ENCODE measurements around the gene GNAI2.
"Not testable (repeated sequence)": the region's sequence is repeated elsewhere in the genome, so short reads cannot be mapped to it uniquely, and the experiment has no call there.

GNAI2 gene

DNA sequence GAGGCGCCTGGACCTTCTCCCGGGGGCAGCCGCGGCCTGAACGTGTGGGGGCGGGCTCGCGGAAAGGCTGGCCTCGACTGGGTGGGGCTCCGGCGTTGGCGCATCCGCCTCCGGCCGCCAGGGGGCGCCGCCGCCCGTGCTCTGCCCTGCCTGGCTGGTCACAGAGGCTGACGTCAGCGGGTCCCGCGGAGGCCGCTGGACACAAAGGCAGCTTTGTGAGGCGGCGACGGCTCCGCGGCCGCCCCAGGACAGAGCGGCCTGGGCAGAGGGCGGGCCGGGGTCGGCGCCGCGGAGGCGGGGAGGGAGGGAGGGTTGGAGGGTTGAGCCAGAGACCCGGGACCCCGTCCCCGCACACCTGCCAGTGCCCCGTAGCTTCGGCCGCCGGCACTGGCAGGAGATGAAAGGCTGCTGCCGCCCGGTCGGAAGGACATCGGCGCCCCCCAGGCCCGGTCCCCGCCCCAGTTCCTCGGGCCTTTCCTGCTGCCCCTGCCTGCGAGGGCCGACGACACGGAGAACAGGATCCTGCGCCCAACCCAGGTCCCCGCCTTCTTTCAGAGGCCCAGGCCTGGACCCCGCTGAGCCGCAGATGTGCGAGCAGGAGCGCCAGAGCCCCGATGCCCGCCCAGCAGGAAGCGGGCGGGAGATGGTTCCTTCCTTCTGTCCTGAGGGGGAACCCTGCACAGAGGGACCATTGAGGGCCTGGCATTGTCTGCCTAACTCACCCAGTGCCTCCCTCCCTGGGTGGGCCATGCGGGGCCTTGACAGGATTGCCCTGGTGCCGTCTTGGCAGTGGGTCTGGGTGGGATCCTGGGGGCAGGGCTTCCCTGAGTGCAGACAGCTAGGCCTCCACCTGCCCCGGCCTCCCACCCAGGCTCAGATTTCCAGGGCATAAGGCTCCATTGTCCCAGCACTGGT, 24.3 kb downstream of the GNAI2 start:
- H3K4me1 Mint-ChIP-seq = peaks cover 55% of the 10 kb centered on the region
- no peaks in the 10 kb centered on the region for H3K27me3 Mint-ChIP-seq (ENCODE audit: low read depth)
- H3K9me3 Mint-ChIP-seq = no peaks in the 10 kb centered on the region
- H3K27ac Mint-ChIP-seq = peak overlapping the region; percentile 97 to 99 (median 99)
- TF ChIP-seq, protein P1, sequence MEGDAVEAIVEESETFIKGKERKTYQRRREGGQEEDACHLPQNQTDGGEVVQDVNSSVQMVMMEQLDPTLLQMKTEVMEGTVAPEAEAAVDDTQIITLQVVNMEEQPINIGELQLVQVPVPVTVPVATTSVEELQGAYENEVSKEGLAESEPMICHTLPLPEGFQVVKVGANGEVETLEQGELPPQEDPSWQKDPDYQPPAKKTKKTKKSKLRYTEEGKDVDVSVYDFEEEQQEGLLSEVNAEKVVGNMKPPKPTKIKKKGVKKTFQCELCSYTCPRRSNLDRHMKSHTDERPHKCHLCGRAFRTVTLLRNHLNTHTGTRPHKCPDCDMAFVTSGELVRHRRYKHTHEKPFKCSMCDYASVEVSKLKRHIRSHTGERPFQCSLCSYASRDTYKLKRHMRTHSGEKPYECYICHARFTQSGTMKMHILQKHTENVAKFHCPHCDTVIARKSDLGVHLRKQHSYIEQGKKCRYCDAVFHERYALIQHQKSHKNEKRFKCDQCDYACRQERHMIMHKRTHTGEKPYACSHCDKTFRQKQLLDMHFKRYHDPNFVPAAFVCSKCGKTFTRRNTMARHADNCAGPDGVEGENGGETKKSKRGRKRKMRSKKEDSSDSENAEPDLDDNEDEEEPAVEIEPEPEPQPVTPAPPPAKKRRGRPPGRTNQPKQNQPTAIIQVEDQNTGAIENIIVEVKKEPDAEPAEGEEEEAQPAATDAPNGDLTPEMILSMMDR (IDR thresholded peaks at IDR 0.05; ENCODE audit: unreplicated experiment in 3 of 3) = peak; percentile 96 to 98 (median 96)
- peaks cover 16% of the 10 kb centered on the region for H3K36me3 Mint-ChIP-seq (ENCODE audit: low read depth)
- peak overlapping the region; percentile 79 to 87 (median 87) for H3K4me3 Mint-ChIP-seq

DNA sequence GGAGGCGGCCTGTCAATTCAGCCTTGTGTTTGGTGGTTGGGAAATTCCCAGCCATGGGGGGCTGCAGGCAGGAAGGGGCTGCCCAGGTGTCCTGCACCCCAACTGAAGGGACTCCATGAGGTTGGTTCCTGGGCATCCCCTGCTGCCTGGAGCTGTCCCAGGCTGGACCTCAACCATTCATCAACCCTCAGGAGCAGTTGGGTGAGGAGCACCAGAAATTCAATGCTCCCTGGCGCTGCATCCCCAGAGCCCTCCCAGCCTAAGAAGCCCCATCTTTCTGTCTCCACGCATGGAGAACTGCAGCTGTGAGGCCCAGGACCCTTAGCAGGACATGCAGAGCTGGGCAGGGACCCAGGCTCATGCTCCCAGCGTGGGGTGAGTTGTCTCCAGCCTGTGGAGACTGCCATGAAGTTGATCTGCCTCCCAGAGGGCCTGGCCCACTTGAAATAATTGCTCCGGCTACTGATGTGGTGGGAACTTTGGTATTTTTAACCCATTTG, 25.0 kb downstream of the GNAI2 start:
- Mint-ChIP-seq H3K9me3 (no peaks in the 10 kb centered on the region), H3K27me3 (ENCODE audit: low read depth) (no peaks in the 10 kb centered on the region), H3K36me3 (ENCODE audit: low read depth) (peaks cover 16% of the 10 kb centered on the region), H3K27ac (peak overlapping the region; percentile 97 to 99 (median 99)), H3K4me1 (peaks cover 60% of the 10 kb centered on the region), H3K4me3 (peak overlapping the region; percentile 74 to 86 (median 80))
- TF ChIP-seq, protein P1 (IDR thresholded peaks at IDR 0.05; ENCODE audit: unreplicated experiment in 3 of 3) = no peak

DNA sequence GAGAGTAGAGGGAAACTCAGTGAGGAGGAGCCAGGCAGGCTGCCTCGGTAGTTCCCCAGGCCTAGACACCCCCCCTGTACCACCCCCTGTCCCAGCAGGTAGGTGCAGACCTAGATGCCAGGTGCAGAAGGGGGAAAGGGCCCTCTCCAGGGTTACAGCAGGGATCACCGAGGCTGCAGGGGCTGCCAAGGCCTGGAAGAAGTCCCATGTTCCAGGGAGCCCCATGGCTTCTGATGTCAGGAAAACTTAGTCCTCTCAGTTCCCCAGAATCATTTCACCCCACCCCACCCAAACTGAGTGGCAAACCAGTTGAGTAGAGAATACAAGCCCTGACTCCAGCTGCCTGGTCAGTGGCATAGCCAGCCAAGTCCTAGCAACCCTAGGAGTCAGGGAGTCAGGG, 25.5 kb downstream of the GNAI2 start:
- no peaks in the 10 kb centered on the region for H3K27me3 Mint-ChIP-seq (ENCODE audit: low read depth)
- H3K27ac Mint-ChIP-seq = peak overlapping the region; percentile 97 to 99 (median 99)
- TF ChIP-seq, protein P1 (IDR thresholded peaks at IDR 0.05; ENCODE audit: unreplicated experiment in 3 of 3) = no peak
- peaks cover 11% of the 10 kb centered on the region for H3K36me3 Mint-ChIP-seq (ENCODE audit: low read depth)
- no peaks in the 10 kb centered on the region for H3K9me3 Mint-ChIP-seq
- H3K4me1 Mint-ChIP-seq = peaks cover 63% of the 10 kb centered on the region
- peak overlapping the region; percentile 74 to 86 (median 80) for H3K4me3 Mint-ChIP-seq

DNA sequence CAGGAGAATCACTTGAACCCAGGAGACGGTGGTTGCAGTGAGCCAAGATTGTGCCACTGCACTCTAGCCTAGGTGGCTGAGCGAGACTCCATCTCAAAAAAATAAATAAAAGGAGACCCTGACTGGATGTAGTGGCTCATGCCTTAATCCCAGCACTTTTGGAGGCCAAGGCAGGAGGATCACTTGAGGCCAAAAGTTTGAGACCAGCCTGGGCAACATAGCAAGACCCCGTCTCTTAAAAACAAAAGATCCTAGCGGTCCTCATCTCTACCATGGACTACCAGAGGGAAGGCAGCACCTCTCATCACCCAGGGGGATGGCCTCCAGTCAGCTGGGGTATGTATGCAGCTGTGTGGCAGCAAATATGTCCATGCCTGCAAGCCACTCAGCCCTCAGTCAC, 26.2 kb downstream of the GNAI2 start:
- not testable (repeated sequence) for H3K36me3 Mint-ChIP-seq (ENCODE audit: low read depth); H3K9me3 Mint-ChIP-seq; H3K27me3 Mint-ChIP-seq (ENCODE audit: low read depth)
- Mint-ChIP-seq H3K4me1 (peaks cover 69% of the 10 kb centered on the region), H3K27ac (peak overlapping the region; percentile 97 to 99 (median 99)), H3K4me3 (peak overlapping the region in 2 of 3 experiments; percentile 59)

DNA sequence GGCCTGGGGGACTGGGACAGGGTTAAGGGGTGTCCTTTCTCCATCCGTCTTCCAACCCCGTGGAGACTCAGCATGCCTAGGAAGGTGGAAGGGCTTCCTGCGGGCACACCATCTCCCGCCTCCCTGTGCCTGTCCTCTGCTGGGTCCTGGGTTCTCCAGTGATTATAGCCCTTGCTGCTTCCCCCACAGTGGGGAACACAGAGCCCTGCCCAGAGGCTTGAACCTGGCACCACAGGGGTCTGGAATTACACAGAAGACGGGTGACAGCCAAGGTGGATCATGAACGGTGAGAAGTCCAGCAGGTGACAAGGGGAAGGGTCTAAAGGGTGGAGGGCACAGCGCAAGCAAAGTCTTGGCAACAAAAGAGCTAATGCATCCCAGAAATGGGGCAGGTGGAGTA, 26.8 kb downstream of the GNAI2 start:
- H3K27me3 Mint-ChIP-seq (ENCODE audit: low read depth) = no peaks in the 10 kb centered on the region
- H3K9me3 Mint-ChIP-seq = no peaks in the 10 kb centered on the region
- peak overlapping the region; percentile 97 to 99 (median 99) for H3K27ac Mint-ChIP-seq
- H3K36me3 Mint-ChIP-seq (ENCODE audit: low read depth) = no peaks in the 10 kb centered on the region
- TF ChIP-seq, protein P1 (IDR thresholded peaks at IDR 0.05; ENCODE audit: unreplicated experiment in 3 of 3) = no peak
- H3K4me1 Mint-ChIP-seq = peaks cover 70% of the 10 kb centered on the region
- peak overlapping the region; percentile 5 to 59 (median 59) for H3K4me3 Mint-ChIP-seq

DNA sequence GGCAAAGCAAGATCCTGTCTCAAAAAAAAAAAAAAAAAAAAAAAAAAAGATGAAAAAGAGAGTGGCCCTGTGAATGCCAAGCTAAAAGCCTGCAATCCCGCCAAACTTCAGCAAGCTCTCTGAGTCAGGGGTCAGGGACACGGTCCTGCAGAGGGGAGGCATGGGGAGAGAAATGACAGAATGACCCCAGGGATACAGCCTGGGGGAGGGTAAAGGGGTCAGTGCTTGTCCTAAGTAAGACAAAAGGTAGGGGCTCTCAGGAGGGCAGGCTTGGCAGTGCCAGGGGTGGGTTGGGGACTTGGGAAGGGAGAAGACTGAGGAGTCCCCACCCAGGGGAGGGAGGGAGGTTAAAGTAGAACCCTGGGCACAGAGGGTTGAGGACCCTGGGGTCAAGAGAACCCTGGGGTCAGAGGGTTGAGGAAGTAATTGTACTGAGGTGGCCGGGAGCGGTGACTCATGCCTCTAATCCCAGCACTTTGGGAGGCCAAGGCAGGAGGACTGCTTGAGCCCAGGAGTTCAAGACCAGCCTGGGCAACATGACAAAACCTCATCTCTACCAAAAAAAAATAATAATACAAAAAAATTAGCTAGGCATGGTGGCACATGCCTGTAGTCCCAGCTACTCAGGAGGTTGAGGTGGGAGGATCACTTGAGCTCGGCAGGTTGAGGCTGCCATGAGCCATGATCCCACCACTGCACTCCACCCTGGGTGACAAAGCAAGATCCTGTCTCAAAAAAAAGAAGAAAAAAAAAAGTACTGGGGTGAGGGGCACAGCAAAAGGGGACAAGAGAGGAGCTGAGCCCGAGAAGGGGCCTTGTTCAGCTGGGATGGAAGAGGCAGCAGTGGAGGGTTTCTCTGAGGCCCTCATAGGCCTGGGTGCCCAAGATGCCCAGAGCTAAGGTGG, 27.7 kb downstream of the GNAI2 start:
- H3K4me1 Mint-ChIP-seq = peaks cover 71% of the 10 kb centered on the region
- H3K4me3 Mint-ChIP-seq = peak overlapping the region; percentile 61 to 65 (median 62)
- TF ChIP-seq, protein P1 (IDR thresholded peaks at IDR 0.05; ENCODE audit: unreplicated experiment in 3 of 3) = no peak
- H3K27me3 Mint-ChIP-seq (ENCODE audit: low read depth) = no peaks in the 10 kb centered on the region
- H3K9me3 Mint-ChIP-seq = no peaks in the 10 kb centered on the region
- no peaks in the 10 kb centered on the region for H3K36me3 Mint-ChIP-seq (ENCODE audit: low read depth)
- peak overlapping the region; percentile 97 to 99 (median 99) for H3K27ac Mint-ChIP-seq

Data from nephron (organoid).